GM19035 (cell line): ENCODE measurements around the gene PGS1.

Source experiments
- ATAC-seq: cut with Tn5 transposase; IDR thresholded peaks from one replicate; pipeline ENCODE4 v1.9.1; 2021; ENCODE audit not compliant: unreplicated experiment

The PGS1 gene

DNA sequence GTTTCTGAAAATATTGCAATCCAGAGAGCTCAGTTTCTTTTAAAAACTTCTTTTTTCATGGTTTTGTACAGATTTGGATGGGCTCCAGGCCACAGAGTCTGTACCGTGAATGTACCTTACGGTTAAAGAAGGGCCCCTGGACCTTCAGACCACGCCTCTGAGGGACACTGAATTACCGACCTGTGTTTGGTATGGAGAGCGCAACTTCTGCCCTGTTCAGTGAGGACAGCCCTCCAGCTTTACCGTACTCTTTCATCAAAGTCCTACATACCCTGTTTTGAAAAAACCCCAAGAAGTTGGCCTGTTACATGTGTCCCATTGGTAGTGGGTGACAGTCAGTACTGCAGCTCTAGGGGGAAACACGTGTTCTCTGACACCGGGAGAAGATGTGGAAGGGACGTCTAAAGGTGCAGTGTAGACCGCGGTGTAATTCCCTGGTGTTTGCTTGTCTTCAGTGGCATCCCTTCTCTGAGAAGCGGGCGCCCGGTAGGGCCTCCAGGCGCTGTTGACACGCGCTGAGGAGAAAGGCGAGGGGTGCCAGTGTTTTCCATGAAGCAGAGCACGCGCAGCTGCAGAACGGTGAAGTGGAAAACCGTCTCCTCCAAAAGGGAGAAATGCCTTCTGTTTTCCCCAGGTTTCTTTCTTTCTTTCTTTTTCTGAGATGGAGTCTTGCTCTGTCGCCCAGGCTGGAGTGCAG is 6.2 kb downstream of the PGS1 start:
- ATAC-seq, result no peak

DNA sequence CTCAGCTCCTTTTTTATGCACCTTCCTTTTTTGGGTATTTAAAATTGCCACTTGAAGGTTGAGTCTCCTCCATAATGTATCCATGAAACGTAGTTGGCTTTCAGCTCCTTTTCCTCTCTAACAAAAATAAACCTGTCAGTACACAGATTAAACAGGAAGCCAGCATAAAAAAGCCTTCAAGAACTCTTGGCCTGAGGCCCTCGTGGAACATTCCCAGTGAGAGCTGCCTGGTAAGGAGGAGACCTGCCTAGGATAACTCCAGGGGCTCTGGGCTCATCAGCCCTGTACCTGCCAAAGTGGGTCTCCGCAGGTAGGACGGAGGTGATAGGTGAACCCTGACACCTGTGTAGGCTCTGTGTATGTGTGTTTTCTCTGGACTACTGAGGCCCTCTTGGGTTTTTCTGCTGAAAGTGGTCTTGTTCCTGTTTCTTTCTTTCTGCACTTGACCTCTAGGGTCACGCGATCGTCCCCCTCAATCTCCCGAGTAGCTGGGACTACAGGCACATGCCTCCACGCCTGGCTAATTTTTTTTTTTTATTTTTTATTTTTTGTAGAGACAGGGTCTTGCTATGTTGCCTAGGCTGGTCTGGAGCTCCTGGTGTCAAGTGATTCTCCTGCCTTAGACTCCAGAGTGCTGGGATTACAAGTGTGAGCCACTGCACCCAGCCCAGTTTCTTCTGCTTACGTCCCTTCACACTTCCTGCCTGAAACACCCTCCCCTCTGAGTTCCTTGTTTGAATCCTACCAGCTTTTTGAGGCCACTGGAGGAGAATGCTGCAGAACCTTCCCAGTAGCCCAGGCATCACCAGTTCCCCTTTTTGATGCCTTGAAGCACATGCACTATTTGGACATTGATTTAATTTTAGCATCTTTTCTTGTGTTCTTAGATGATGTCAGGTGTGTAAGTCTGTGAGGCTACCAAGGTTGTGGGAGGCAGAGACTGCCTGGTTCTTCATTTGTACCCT is 9.8 kb downstream of the PGS1 start:
- peak; percentile 32 for ATAC-seq

DNA sequence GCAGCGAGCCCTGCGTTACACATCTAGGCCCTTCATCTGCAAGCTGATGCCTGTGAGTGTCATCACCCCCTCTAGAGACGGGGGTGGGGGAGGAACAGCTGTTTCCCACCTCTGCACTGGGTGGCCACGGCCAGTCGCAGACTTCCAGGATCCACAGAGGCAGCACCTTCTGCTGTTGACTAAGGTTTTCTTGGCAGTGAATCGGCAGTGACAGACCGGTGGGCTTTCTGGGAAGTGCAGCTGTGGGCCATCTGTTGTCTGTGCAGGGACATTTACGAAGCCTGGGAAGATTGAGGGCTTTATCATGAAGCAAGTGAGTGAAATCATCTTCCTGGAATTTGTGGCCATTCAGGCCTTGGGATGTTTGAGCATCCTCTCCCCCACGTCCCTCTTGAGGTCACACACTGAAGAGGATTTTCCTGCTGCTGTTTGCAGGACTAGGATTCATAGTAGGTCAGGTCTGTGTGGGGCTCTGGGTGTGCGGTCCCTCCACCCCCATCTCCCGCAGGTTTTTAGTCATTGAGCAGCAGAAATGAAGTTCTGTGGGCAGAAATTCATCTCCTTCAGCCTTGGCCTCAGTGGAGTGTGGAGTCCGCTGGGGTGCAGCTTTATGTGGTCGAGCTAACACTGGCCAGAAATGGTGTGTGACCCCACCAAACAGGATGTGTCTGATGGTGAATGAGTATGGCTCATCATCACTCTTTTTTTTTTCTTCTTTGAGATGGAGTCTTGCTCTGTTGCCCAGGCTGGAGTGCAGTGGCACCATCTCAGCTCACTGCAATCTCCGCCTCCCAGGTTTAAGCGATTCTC is 12.0 kb downstream of the PGS1 start:
- no peak for ATAC-seq

DNA sequence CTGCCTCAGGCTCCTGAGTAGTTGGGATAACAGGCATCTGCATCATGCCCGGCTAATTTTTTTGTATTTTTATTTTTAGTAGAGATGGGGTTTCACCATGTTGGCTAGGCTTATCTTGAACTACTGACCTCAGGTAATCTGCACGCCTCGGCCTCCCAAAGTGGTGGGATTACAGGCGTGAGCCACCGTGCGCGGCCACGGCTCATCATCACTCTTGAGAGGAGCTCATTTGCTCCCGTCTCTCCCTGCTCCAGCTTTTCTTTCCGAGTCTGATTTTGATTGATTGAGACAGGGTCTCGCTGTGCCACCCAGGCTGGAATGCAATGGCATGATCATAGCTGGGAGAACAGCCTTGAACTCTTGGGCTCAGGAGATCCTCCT is 12.6 kb downstream of the PGS1 start:
- ATAC-seq, result no peak

DNA sequence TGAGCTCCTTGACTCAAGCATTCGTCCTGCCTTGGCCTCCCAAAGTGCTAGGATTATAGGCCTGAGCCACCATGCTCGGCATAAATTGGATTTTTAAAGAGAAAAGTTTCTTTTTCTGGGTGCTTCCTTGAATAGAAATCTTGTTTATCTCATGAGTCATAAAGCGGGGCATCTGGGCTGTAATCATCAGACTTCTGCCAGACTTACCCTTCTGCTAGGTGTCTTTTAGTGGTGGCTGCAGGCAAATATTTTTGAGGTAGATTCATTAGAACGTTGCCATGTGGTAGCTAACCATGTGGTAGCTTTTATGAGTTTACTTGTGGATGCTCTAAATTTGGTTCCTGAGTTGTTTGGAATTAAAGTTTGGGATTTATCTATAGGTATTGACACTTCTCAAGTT is 13.4 kb downstream of the PGS1 start:
- ATAC-seq, result no peak

DNA sequence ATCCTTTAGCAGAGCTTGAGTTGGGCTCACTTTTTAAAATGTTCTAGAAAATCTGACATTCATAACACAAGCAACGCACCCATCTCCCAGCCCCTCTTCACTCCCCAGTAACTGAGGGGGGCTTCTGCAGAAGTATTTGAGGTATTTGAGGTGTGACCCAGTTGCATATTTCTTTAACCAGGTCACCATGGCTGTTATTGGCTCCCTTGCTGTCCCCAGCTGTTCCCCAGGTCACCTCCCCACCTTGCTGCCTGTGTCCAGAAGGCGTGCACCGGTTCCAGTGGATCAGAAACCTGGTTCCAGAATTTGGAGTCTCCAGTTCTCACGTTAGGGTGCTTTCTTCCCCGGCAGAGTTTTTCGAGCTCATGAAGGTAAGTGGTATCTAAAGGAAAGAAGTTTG is 13.8 kb downstream of the PGS1 start:
- no peak for ATAC-seq

DNA sequence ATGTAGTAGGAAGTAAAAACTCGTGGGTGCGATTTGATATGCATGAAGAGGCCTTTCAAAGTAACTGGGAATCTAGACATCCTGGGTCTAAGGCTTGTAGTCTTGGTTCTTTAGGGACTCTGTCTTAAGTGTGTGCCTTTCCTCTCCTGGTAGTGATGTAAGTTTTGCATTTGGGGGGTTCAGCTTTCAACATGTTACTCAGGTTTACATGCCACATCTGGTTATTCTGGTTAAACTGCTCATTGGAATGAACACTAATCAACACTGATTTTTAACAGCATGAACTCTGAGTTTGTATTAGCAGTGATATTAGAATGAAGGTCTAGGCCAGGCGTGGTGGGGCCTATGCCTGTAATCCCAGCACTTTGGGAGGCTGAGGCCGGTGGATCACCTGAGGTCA is 15.1 kb downstream of the PGS1 start:
- no peak for ATAC-seq

DNA sequence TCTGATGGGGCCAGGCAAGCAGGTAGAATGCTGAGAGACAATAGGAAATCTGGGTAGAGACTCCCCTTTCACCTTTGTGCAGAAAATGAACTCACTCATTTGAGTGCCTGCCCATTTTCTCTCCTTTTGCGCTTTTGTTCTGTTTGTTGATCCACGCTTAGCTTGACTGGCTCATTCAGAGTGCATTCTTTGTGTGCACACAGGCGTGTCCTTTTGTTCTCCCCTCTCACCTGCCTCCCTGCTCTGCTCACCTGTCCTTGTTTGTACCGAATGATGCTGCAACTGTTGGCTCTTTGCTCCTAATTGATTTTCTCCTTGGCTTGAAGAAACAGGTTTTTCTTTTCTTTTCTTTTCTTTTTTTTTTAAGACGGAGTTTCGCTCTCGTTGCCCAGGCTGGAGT is 15.8 kb downstream of the PGS1 start:
- ATAC-seq, result no peak

DNA sequence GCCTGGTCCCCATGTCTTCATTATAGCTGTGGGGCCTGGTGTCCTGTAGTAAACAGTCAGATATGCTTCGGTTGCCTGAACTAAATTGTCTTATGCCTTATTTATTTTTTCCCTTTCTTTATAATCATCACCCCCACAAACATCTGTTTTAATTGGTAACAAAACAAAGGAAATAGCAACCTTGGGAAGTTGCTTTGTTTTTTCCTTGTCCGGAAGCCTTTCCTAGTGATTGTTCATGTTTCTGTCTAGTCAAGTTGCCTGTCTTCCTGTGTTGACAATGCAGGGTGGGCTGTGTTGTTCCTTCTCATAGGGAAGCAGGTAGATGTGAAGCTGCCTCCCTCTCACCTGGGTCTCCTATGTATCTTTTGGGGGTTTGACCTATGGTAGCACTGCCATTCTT is 16.7 kb downstream of the PGS1 start:
- ATAC-seq, result no peak

DNA sequence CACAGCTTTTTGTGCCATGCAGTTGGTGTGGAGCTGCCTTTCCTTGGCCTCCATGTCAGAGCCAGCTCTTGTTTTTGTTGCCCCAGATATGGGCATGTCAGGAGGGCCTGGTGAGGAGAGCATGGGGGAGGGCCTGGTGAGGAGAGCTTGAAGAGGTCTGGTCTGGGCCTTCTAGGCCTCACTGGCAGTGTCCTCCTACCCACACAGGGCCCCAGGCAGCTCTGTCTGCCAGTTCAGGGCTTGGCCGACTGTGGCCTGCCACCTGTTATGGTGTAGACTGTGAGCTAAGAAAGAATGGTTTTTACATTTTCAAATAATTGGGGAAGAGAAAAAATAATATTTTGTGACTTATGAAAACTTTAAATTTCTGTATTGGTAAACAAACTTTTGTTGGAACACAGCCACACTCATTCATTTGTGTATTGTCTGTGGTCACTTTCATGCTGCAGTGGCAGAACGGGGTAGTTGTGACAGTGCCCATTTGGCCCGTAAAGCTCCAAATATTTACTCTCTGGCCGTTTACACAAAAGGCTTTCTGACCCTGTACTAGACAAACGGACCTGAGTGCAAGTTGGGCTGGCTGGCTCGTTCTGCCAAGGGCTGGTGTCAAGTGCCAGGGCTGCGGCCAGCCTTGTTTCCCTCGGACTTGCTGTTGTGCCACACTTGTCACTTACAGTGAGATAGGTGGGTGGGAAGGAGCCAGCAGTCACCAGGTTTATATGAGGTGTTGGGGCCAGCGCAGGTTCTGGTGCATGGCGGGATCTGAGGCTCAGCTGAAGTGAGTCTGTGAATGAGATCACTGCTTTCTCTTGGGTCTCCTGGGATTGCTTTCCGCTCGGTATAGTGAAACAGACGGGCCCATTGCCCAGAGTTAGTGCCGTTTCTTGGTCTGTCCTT is 18.2 kb downstream of the PGS1 start:
- no peak for ATAC-seq

DNA sequence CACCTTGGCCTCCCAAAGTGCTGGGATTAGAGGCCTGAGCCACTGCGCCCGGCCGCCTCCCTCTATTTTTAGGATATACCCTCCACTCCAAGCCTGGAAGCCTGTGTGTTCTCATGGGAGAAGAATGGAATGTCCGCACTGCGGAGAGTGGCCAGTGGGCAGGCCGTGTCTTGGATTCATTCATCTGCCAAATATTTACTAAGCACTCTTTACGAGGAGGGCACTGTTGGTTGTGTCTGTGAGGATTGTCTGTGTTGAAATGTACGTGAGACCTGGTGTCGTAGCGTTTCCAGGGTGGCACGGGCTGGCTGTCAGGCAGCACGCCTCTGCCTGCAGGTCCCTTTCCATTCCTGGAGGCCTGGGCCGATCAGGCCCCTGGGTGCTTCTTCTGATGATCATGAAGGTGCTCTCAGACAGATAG is 19.2 kb downstream of the PGS1 start:
- ATAC-seq, result no peak

DNA sequence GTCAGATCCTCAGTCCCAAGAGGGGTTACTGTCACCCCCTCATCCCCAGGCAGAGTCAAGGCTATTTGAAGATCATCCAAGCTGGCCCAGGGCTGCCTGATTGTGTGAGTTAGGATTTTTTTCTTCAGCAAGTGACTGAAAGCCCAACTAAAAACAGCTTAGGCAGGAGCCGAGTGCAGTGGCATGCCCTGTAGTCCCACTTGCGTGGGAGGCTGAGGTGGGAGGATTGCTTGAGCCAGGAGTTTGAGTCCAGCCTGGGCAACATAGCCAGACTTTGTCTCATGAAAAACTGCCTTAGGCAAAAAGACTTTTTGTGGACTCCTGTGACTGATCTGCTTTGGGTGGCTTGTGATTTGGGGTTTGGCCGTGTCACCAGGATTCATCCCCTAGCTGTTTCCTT is 19.9 kb downstream of the PGS1 start:
- ATAC-seq, result no peak

DNA sequence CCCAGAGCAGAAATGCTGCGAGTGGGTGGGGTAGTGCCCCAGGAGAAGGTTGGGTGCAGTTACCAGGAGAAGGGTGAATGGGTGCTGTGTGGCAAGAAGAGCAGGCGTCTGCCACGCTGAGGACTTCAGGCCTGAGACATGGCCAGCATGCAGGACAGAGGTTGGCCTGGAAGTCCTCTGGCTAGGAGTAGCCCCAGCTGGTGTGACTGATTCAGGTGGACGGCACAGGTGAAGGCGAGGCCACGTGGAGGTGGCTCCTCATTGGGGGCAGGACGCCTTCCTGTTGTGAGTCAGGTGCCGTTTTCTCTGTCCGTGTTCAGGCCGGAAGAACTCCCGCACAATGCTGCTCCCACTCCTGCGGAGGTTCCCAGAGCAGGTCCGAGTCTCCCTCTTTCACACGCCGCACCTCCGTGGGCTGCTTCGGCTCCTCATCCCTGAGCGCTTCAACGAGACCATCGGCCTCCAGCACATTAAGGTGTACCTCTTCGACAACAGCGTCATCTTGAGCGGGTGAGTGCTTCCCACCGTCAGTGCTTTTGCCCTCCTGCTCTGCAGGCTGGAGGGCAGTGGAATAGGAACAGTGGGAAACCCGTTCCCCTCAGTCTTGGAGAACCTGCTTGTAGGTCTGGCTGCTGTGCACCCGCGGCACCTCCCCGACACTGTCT is 20.7 kb downstream of the PGS1 start:
- no peak for ATAC-seq

DNA sequence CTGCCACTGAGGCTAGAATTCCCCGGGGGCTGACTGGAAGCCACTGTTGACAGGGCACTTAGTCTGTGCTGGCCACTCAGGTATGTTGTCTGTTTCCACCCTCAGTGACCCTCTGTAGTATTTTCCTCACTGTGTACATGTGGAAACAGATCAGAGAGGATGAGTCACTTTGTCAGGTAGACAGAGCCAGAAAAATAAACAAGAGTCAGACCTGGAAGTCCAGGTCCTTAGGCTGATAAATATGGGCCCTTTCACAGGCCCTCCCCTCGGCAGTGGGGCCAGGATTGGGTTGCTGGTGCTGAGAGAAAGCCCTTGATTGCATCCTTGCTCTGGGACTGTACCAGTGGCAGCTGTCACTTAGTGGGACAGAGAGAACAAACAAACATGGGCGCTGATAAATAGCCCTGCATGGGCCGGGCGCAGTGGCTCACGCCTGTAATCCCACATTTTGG is 21.3 kb downstream of the PGS1 start:
- ATAC-seq, result no peak

DNA sequence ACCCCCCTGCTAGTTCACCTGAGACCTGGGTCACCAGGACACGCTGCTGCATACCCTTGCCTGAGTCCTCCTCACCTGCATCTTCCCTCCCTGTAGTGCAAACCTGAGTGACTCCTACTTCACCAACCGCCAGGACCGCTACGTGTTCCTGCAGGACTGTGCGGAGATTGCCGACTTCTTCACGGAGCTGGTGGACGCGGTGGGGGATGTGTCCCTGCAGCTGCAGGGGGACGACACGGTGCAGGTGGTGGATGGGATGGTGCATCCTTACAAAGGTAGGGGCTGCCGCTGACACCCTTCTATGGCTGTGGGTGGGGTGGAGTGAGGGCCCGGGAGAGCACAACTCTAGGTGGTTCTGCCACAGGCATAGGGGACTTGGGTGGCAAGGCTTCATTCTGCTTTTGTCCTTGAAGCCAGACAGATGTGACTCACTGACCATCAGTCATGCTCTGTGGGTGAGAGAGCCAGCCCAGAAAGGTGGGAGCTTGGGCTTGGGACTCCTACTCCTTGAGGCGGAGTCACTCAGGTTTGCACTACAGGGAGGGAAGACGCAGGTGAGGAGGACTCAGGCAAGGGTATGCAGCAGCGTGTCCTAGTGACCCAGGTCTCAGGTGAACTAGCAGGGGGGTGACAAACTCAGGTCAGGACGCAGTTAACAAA is 22.3 kb downstream of the PGS1 start:
- no peak for ATAC-seq

DNA sequence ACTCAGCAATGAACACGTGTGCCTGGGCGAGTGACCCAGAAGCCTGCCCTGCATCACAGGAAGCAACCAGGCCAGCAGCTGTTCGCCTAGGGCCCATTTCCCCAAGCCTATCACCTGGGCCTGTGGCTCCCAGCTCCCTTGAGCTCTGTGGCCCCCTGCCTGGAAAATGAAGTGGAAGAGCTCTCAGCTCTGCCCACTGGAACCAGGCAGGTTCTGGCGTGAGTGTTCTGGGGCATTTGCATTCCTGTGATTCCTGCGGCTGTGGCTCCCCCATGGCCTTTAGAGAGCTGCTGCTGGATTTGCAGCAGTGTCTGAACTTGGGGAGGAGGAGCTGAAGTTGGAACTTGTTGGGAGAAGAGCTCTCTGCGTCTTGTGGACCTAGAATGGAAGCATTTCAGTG is 22.8 kb downstream of the PGS1 start:
- ATAC-seq, result no peak

DNA sequence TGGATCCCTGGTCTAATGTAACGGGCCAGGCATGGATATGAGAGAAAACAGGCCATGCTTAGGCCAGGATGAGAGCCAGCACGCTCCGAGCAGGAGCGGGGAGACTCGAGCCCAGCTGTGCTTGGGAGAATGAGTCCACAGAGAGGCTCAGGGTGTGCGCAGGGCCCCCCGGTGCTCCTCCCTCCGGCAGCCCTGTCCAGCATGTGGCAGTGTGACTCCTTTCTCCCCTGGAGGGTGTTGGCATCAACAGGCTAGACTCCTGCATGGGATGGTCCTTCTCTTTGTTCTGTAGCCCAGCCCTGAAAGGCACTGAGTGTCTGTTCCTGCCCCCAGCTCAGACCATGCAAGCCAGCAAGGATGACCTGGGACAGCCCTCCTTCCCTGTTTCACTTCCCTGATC is 23.4 kb downstream of the PGS1 start:
- ATAC-seq, result no peak

DNA sequence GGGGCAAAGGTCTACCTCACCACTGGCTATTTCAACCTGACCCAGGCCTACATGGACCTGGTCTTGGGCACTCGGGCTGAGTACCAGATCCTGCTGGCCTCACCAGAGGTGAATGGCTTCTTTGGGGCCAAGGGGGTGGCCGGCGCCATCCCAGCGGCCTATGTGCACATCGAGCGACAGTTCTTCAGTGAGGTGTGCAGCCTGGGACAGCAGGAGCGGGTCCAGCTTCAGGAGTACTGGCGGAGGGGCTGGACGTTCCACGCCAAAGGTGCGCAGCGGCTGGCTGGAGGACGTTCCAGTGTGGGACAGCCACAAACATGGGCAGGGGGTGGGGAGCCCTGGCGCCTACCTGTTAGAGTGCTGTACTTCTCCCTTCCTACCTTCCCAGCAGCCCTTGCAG is 25.4 kb downstream of the PGS1 start:
- ATAC-seq, result no peak

DNA sequence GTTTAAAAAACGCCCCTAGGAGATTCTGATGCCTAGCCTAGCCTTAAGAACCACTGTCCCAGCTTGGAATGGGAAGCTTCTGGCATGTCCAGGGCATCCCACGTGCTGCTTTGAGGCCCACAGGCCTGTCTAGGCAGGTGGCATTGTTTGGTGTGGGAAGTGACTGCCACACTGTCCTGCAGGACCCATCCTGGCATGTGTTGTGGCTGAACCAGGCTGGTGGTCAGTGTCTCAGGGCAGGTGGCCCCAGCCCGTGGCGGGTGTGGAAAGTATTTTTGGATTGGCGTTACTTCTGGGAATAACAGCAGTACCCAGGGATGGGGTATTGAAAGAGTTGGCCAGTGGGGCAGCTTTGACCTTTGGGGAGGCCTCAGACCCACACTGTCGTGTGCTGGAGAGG is 27.9 kb downstream of the PGS1 start:
- ATAC-seq, result no peak
